ENCODE results near the gene BBOX1.

BBOX1 gene

DNA sequence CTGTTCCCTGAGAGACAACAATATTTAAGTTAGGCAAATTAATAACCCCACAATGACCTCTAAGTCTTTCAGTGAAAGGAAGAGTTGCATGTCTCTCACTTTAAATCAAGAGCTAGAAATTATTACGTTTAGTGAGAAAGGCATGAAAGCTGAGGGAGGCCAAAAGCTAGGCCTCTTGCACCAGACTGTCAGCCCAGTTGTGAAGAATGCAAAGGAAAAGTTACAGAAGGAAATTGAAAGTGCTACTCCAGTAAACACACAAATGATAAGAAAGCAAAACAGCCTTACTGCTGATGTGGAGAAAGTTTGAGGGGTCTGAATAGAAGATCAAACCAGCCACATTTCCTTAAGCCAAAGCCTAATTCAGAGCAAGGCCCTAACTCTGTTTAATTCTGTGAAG lies 45.0 kb downstream of the BBOX1 start:
- no peak for ATAC-seq
- TF ChIP-seq GLIS3 (CRISPR knock-in tag; IDR thresholded peaks at IDR 0.05) (no peak), ZNF70 (CRISPR knock-in tag; IDR thresholded peaks at IDR 0.05) (no peak), BACH2 (CRISPR knock-in tag; IDR thresholded peaks at IDR 0.05; ENCODE audit: borderline replicate concordance) (no peak), ESRRG (CRISPR knock-in tag; IDR thresholded peaks at IDR 0.05) (no peak), ISL1 (CRISPR knock-in tag; IDR thresholded peaks at IDR 0.05) (no peak), ZNF565 (CRISPR knock-in tag; conservative IDR thresholded peaks at IDR 0.05; ENCODE audit: low read depth) (no peak), RARB (CRISPR knock-in tag; IDR thresholded peaks at IDR 0.05) (no peak), ZFP3 (CRISPR knock-in tag; IDR thresholded peaks at IDR 0.05) (no peak), TCF4 (CRISPR knock-in tag; IDR thresholded peaks at IDR 0.05; ENCODE audit: borderline replicate concordance) (no peak), PPARA (CRISPR knock-in tag; IDR thresholded peaks at IDR 0.05; ENCODE audit: borderline replicate concordance) (no peak)
- TF ChIP-seq, protein P1, sequence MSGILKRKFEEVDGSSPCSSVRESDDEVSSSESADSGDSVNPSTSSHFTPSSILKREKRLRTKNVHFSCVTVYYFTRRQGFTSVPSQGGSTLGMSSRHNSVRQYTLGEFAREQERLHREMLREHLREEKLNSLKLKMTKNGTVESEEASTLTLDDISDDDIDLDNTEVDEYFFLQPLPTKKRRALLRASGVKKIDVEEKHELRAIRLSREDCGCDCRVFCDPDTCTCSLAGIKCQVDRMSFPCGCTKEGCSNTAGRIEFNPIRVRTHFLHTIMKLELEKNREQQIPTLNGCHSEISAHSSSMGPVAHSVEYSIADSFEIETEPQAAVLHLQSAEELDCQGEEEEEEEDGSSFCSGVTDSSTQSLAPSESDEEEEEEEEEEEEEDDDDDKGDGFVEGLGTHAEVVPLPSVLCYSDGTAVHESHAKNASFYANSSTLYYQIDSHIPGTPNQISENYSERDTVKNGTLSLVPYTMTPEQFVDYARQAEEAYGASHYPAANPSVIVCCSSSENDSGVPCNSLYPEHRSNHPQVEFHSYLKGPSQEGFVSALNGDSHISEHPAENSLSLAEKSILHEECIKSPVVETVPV (CRISPR knock-in tag; IDR thresholded peaks at IDR 0.05), result no peak
- TF ChIP-seq, protein P2, sequence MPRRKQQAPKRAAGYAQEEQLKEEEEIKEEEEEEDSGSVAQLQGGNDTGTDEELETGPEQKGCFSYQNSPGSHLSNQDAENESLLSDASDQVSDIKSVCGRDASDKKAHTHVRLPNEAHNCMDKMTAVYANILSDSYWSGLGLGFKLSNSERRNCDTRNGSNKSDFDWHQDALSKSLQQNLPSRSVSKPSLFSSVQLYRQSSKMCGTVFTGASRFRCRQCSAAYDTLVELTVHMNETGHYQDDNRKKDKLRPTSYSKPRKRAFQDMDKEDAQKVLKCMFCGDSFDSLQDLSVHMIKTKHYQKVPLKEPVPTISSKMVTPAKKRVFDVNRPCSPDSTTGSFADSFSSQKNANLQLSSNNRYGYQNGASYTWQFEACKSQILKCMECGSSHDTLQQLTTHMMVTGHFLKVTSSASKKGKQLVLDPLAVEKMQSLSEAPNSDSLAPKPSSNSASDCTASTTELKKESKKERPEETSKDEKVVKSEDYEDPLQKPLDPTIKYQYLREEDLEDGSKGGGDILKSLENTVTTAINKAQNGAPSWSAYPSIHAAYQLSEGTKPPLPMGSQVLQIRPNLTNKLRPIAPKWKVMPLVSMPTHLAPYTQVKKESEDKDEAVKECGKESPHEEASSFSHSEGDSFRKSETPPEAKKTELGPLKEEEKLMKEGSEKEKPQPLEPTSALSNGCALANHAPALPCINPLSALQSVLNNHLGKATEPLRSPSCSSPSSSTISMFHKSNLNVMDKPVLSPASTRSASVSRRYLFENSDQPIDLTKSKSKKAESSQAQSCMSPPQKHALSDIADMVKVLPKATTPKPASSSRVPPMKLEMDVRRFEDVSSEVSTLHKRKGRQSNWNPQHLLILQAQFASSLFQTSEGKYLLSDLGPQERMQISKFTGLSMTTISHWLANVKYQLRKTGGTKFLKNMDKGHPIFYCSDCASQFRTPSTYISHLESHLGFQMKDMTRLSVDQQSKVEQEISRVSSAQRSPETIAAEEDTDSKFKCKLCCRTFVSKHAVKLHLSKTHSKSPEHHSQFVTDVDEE (CRISPR knock-in tag; IDR thresholded peaks at IDR 0.05), result no peak
- TF ChIP-seq, protein P3, sequence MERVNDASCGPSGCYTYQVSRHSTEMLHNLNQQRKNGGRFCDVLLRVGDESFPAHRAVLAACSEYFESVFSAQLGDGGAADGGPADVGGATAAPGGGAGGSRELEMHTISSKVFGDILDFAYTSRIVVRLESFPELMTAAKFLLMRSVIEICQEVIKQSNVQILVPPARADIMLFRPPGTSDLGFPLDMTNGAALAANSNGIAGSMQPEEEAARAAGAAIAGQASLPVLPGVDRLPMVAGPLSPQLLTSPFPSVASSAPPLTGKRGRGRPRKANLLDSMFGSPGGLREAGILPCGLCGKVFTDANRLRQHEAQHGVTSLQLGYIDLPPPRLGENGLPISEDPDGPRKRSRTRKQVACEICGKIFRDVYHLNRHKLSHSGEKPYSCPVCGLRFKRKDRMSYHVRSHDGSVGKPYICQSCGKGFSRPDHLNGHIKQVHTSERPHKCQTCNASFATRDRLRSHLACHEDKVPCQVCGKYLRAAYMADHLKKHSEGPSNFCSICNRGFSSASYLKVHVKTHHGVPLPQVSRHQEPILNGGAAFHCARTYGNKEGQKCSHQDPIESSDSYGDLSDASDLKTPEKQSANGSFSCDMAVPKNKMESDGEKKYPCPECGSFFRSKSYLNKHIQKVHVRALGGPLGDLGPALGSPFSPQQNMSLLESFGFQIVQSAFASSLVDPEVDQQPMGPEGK (CRISPR knock-in tag; IDR thresholded peaks at IDR 0.05; ENCODE audit: borderline replicate concordance), result no peak
- TF ChIP-seq, protein P4, sequence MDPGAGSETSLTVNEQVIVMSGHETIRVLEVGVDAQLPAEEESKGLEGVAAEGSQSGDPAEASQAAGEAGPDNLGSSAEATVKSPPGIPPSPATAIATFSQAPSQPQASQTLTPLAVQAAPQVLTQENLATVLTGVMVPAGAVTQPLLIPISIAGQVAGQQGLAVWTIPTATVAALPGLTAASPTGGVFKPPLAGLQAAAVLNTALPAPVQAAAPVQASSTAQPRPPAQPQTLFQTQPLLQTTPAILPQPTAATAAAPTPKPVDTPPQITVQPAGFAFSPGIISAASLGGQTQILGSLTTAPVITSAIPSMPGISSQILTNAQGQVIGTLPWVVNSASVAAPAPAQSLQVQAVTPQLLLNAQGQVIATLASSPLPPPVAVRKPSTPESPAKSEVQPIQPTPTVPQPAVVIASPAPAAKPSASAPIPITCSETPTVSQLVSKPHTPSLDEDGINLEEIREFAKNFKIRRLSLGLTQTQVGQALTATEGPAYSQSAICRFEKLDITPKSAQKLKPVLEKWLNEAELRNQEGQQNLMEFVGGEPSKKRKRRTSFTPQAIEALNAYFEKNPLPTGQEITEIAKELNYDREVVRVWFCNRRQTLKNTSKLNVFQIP (CRISPR knock-in tag; IDR thresholded peaks at IDR 0.05; ENCODE audit: borderline replicate concordance, low read depth), result no peak

DNA sequence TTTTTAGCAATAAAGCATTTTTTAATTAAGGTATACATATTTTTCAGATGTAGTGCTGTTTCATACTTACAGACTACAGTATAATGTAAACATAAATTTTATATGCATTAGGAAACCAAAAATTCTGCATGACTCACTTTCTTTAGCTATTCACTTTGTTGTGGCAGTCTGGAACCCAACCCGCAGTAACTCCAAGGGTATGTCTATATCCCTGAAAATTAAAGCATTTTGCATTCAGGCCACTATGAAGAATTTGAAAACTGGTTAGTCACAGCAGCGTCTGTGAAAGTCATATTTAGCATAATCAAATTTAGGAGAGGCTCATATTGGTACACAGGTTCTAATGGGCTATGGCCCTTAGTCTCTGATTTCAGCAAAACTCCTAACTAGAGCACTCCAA lies 46.8 kb downstream of the BBOX1 start:
- ATAC-seq, result no peak
- TF ChIP-seq GLIS3 (CRISPR knock-in tag; IDR thresholded peaks at IDR 0.05) (no peak), ESRRG (CRISPR knock-in tag; IDR thresholded peaks at IDR 0.05) (no peak)

DNA sequence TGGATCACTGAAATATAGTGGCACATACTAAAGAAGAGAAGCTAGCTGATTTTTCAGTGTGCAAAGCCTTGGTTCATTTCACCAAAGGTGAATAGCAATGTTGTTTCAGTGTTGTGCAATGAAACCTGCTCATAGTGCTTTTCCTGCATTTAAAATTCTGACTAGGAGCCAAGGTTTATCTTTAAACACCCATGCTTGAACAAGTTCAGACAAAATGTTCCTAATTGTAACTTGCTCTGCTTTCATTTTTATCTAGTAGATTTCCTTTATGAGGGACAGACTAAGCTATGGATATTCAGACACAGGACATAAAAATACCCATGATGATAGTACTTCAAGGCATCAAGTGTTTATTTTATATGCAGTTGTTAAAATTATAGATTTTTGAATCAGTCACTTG lies 47.7 kb downstream of the BBOX1 start:
- no peak for ATAC-seq
- TF ChIP-seq, protein P4 (CRISPR knock-in tag; IDR thresholded peaks at IDR 0.05; ENCODE audit: borderline replicate concordance, low read depth), result no peak
- TF ChIP-seq, protein P2 (CRISPR knock-in tag; IDR thresholded peaks at IDR 0.05), result no peak
- no peak for TF ChIP-seq PPARA (CRISPR knock-in tag; IDR thresholded peaks at IDR 0.05; ENCODE audit: borderline replicate concordance)
- no peak for TF ChIP-seq SNAI2 (CRISPR knock-in tag; IDR thresholded peaks at IDR 0.05)
- no peak for TF ChIP-seq BACH2 (CRISPR knock-in tag; IDR thresholded peaks at IDR 0.05; ENCODE audit: borderline replicate concordance)
- TF ChIP-seq, protein P1 (CRISPR knock-in tag; IDR thresholded peaks at IDR 0.05), result no peak
- no peak for TF ChIP-seq TCF4 (CRISPR knock-in tag; IDR thresholded peaks at IDR 0.05; ENCODE audit: borderline replicate concordance)
- no peak for TF ChIP-seq GLIS3 (CRISPR knock-in tag; IDR thresholded peaks at IDR 0.05)
- no peak for TF ChIP-seq ZFP30 (CRISPR knock-in tag; IDR thresholded peaks at IDR 0.05)
- no peak for TF ChIP-seq TOX (CRISPR knock-in tag; IDR thresholded peaks at IDR 0.05; ENCODE audit: borderline replicate concordance)
